SU-DHL-6 (cell line): Measurements from ENCODE around the gene ZCCHC12.

Experiments used
- CTCF ChIP-seq: fragments of 200-600 bp; sonication (generic); IDR thresholded peaks from one replicate; pipeline ENCODE4 v1.5.1; 2017; ENCODE audit warnings: antibody characterized with exemption, mild to moderate bottlenecking, low read length, moderate library complexity; ENCODE audit not compliant: insufficient read depth, poor library complexity, severe bottlenecking
- EZH2phosphoT487 ChIP-seq: fragments of 200-600 bp; sonication (generic), shearing (Covaris generic); conservative IDR thresholded peaks from 2 replicates; pipeline ENCODE4 v1.6.1; 2018; ENCODE audit warnings: mild to moderate bottlenecking, antibody characterized with exemption, low read length, moderate library complexity, mixed read lengths

GRCh38 chrX:118779581-118779980, 44.0 kb upstream of the ZCCHC12 start:
- TF ChIP-seq CTCF, result no peak
- no peak for TF ChIP-seq EZH2phosphoT487
